ENCODE data around the gene PLXDC1.

DNA sequence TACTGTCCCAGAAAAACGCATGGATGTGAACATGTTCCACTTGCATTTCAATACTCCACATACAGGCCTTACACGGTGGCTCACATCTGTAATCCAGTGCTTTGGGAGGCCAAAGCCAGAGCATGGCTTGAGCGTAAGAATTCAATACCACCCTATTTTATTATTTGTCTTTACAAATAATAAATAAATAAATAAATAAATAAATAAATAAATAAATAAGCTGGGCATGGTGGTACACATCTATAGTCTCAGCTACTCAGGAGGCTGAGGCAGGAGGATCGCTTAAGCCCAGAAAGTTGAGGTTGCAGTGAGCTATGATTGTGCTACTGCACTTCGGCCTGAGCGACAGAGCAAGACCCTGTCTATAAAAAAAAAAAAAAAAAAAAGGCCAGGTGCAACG is 53.9 kb downstream of the PLXDC1 start:
- TF ChIP-seq, protein P1, sequence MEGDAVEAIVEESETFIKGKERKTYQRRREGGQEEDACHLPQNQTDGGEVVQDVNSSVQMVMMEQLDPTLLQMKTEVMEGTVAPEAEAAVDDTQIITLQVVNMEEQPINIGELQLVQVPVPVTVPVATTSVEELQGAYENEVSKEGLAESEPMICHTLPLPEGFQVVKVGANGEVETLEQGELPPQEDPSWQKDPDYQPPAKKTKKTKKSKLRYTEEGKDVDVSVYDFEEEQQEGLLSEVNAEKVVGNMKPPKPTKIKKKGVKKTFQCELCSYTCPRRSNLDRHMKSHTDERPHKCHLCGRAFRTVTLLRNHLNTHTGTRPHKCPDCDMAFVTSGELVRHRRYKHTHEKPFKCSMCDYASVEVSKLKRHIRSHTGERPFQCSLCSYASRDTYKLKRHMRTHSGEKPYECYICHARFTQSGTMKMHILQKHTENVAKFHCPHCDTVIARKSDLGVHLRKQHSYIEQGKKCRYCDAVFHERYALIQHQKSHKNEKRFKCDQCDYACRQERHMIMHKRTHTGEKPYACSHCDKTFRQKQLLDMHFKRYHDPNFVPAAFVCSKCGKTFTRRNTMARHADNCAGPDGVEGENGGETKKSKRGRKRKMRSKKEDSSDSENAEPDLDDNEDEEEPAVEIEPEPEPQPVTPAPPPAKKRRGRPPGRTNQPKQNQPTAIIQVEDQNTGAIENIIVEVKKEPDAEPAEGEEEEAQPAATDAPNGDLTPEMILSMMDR (conservative IDR thresholded peaks at IDR 0.05; ENCODE audit: low read depth in 2 of 2), result no peak
- TF ChIP-seq EZH2 (IDR thresholded peaks at IDR 0.05; ENCODE audit: low read depth, unreplicated experiment), result no peak
- TF ChIP-seq, protein P2, sequence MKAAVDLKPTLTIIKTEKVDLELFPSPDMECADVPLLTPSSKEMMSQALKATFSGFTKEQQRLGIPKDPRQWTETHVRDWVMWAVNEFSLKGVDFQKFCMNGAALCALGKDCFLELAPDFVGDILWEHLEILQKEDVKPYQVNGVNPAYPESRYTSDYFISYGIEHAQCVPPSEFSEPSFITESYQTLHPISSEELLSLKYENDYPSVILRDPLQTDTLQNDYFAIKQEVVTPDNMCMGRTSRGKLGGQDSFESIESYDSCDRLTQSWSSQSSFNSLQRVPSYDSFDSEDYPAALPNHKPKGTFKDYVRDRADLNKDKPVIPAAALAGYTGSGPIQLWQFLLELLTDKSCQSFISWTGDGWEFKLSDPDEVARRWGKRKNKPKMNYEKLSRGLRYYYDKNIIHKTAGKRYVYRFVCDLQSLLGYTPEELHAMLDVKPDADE (IDR thresholded peaks at IDR 0.05), result no peak
- TF ChIP-seq, protein P3, sequence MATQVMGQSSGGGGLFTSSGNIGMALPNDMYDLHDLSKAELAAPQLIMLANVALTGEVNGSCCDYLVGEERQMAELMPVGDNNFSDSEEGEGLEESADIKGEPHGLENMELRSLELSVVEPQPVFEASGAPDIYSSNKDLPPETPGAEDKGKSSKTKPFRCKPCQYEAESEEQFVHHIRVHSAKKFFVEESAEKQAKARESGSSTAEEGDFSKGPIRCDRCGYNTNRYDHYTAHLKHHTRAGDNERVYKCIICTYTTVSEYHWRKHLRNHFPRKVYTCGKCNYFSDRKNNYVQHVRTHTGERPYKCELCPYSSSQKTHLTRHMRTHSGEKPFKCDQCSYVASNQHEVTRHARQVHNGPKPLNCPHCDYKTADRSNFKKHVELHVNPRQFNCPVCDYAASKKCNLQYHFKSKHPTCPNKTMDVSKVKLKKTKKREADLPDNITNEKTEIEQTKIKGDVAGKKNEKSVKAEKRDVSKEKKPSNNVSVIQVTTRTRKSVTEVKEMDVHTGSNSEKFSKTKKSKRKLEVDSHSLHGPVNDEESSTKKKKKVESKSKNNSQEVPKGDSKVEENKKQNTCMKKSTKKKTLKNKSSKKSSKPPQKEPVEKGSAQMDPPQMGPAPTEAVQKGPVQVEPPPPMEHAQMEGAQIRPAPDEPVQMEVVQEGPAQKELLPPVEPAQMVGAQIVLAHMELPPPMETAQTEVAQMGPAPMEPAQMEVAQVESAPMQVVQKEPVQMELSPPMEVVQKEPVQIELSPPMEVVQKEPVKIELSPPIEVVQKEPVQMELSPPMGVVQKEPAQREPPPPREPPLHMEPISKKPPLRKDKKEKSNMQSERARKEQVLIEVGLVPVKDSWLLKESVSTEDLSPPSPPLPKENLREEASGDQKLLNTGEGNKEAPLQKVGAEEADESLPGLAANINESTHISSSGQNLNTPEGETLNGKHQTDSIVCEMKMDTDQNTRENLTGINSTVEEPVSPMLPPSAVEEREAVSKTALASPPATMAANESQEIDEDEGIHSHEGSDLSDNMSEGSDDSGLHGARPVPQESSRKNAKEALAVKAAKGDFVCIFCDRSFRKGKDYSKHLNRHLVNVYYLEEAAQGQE (IDR thresholded peaks at IDR 0.05; ENCODE audit: unreplicated experiment), result no peak
- TF ChIP-seq EZH2phosphoT487 (IDR thresholded peaks at IDR 0.05; ENCODE audit: unreplicated experiment), result no peak
- TF ChIP-seq POLR2AphosphoS5 (IDR thresholded peaks at IDR 0.05; ENCODE audit: low read depth), result no peak
- no peak for TF ChIP-seq JUNB (IDR thresholded peaks at IDR 0.05; ENCODE audit: unreplicated experiment)
- TF ChIP-seq, protein P4, sequence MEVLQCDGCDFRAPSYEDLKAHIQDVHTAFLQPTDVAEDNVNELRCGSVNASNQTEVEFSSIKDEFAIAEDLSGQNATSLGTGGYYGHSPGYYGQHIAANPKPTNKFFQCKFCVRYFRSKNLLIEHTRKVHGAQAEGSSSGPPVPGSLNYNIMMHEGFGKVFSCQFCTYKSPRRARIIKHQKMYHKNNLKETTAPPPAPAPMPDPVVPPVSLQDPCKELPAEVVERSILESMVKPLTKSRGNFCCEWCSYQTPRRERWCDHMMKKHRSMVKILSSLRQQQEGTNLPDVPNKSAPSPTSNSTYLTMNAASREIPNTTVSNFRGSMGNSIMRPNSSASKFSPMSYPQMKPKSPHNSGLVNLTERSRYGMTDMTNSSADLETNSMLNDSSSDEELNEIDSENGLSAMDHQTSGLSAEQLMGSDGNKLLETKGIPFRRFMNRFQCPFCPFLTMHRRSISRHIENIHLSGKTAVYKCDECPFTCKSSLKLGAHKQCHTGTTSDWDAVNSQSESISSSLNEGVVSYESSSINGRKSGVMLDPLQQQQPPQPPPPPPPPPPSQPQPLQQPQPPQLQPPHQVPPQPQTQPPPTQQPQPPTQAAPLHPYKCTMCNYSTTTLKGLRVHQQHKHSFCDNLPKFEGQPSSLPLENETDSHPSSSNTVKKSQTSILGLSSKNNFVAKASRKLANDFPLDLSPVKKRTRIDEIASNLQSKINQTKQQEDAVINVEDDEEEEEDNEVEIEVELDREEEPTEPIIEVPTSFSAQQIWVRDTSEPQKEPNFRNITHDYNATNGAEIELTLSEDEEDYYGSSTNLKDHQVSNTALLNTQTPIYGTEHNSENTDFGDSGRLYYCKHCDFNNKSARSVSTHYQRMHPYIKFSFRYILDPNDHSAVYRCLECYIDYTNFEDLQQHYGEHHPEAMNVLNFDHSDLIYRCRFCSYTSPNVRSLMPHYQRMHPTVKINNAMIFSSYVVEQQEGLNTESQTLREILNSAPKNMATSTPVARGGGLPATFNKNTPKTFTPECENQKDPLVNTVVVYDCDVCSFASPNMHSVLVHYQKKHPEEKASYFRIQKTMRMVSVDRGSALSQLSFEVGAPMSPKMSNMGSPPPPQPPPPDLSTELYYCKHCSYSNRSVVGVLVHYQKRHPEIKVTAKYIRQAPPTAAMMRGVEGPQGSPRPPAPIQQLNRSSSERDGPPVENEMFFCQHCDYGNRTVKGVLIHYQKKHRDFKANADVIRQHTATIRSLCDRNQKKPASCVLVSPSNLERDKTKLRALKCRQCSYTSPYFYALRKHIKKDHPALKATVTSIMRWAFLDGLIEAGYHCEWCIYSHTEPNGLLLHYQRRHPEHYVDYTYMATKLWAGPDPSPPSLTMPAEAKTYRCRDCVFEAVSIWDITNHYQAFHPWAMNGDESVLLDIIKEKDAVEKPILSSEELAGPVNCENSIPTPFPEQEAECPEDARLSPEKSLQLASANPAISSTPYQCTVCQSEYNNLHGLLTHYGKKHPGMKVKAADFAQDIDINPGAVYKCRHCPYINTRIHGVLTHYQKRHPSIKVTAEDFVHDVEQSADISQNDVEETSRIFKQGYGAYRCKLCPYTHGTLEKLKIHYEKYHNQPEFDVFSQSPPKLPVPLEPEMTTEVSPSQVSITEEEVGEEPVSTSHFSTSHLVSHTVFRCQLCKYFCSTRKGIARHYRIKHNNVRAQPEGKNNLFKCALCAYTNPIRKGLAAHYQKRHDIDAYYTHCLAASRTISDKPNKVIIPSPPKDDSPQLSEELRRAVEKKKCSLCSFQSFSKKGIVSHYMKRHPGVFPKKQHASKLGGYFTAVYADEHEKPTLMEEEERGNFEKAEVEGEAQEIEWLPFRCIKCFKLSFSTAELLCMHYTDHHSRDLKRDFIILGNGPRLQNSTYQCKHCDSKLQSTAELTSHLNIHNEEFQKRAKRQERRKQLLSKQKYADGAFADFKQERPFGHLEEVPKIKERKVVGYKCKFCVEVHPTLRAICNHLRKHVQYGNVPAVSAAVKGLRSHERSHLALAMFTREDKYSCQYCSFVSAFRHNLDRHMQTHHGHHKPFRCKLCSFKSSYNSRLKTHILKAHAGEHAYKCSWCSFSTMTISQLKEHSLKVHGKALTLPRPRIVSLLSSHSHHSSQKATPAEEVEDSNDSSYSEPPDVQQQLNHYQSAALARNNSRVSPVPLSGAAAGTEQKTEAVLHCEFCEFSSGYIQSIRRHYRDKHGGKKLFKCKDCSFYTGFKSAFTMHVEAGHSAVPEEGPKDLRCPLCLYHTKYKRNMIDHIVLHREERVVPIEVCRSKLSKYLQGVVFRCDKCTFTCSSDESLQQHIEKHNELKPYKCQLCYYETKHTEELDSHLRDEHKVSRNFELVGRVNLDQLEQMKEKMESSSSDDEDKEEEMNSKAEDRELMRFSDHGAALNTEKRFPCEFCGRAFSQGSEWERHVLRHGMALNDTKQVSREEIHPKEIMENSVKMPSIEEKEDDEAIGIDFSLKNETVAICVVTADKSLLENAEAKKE (CRISPR knock-in tag; IDR thresholded peaks at IDR 0.05), result no peak
